A549 (cell line): Measurements from ENCODE around the gene CTNND2.

ENCODE experiments used
- BHLHE40 ChIP-seq: IDR thresholded peaks from 2 replicates; pipeline ENCODE4 v1.6.1; 2012; ENCODE audit warnings: low read depth, low read length, inconsistent platforms
- CTCF ChIP-seq: fragments of >200 bp; sonication (Bioruptor Twin); formaldehyde crosslinking; IDR thresholded peaks from 3 replicates; pipeline ENCODE4 v1.5.1; 2016
- EHMT2 ChIP-seq: fragments of 200-600 bp; sonication (generic); IDR thresholded peaks from 2 replicates; pipeline ENCODE4 v1.6.1; 2016; ENCODE audit warnings: antibody characterized with exemption, low read depth, mild to moderate bottlenecking, moderate library complexity
- HDAC2 ChIP-seq: fragments of 200-600 bp; sonication (generic); IDR thresholded peaks from 2 replicates; pipeline ENCODE4 v1.6.1; 2016
- JUNB ChIP-seq: fragments of >200 bp; sonication (Bioruptor Twin); formaldehyde crosslinking; IDR thresholded peaks from 2 replicates; pipeline ENCODE4 v1.6.1; 2016
- KDM1A ChIP-seq: fragments of 200-600 bp; sonication (generic); IDR thresholded peaks from 2 replicates; pipeline ENCODE4 v1.6.1; 2016; ENCODE audit warnings: low read depth, mild to moderate bottlenecking
- PHF8 ChIP-seq: fragments of 200-600 bp; sonication (generic); IDR thresholded peaks from 2 replicates; pipeline ENCODE4 v1.6.1; 2016; ENCODE audit warnings: low read depth, mild to moderate bottlenecking, antibody characterized with exemption, moderate library complexity, borderline replicate concordance
- POLR2A ChIP-seq: IDR thresholded peaks from 2 replicates; pipeline ENCODE4 v1.6.1; 2012; ENCODE audit warnings: mild to moderate bottlenecking, low read length
- SREBF2 ChIP-seq: fragments of 450-650 bp; IDR thresholded peaks from 2 replicates; pipeline ENCODE4 v1.6.1; 2014; ENCODE audit warnings: mild to moderate bottlenecking, moderate library complexity
- USF2 ChIP-seq: fragments of 450-650 bp; IDR thresholded peaks from 2 replicates; pipeline ENCODE4 v1.6.1; 2014; ENCODE audit warnings: antibody characterized with exemption

GRCh38 chr5:11557063-11557462 is 347.2 kb downstream of the CTNND2 start:
- TF ChIP-seq BHLHE40 (no peak), KDM1A (no peak), CTCF (no peak), PHF8 (no peak), USF2 (no peak), POLR2A (no peak), JUNB (no peak), HDAC2 (no peak), SREBF2 (no peak), EHMT2 (no peak)
